Epidermal melanocyte (primary cell): ENCODE data around the gene ASRGL1.
"Not testable (repeated sequence)": the region's sequence is repeated elsewhere in the genome, so short reads cannot be mapped to it uniquely, and the experiment has no call there.

Experiments used
- DNase-seq: peaks from one replicate; pipeline ENCODE4 v3.0.0; 2011; ENCODE audit warnings: low spot score; ENCODE audit not compliant: insufficient read length

Gene ASRGL1

DNA sequence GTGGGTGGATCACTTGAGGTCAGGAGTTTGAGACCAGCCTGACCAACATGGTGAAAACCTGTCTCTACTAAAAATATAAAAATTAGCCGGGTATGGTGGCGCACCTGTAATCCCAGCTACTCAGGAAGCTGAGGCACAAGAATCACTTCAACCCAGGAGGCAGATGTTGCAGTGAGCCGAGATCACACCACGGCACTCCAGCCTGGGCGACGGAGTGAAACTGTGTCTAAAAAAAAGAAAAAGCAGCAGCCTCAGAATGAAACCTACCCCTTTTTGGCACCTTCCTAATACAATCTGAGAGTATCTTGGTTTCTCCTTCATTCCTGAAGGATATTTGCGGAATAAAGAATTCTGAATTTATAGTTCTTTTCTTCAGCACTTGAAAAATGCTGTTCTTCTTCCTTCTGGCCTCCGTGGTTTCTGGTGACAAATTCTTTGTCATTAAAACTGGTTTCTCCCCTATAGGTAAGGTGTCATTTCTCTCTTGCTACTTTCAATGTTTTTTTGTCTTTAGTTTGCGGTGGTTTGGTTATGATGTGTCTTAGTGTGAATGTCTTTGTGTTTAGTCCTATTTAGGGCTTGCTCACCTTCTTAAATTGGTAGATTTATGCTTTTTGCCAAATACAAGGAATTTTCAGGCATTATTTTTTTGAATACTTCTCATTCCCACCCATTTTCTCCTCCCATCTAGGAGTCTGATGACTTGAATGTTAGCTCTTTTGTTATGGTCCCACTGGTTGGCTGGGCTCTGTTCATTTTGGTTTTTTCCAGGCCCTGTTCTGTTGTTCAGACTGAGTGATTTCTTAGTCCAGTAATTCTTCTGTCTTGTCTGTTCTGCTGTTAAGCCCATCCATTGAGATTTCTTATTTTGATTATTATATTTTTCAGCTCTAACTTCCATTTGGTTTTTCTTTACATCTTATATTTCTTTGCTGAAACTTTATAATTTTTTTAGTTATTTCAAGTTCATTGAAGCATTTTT is 15.4 kb downstream of the ASRGL1 start:
- no peak for DNase-seq

DNA sequence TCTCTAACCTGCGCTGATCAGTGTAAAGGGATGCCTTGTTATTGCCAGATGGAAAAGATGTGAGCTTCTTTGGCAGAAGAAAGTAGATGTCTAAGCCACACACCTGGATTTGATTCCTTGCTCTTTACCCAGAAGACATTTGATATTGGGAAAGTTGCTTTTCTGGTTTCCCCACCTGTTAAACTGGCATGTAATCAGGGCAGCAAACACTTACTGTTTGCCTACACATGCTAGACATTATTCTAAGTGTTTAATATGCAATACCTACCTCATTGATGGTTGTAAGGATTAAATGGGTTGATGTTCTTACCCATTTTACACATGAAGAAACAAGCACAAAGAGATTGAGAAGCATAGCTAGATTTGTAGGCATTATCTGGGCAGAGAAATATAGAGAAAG is 16.6 kb downstream of the ASRGL1 start:
- DNase-seq = no peak

- no peak for DNase-seq
These were observed 21.0 kb downstream of the ASRGL1 start for GRCh38 chr11:62358273-62358672.

GRCh38 chr11:62359475-62359874 is 22.2 kb downstream of the ASRGL1 start:
- no peak for DNase-seq

GRCh38 chr11:62360685-62361084 is 23.4 kb downstream of the ASRGL1 start:
- no peak for DNase-seq

GRCh38 chr11:62368861-62369477 is 31.7 kb downstream of the ASRGL1 start:
- not testable (repeated sequence) for DNase-seq

GRCh38 chr11:62370743-62371440 is 33.6 kb downstream of the ASRGL1 start:
- DNase-seq = no peak

GRCh38 chr11:62372871-62373270 is 35.6 kb downstream of the ASRGL1 start:
- DNase-seq = no peak

GRCh38 chr11:62373464-62374119 is 36.3 kb downstream of the ASRGL1 start:
- DNase-seq = no peak

- no peak for DNase-seq
These were observed 37.6 kb downstream of the ASRGL1 start for GRCh38 chr11:62374801-62375200.

GRCh38 chr11:62378459-62379063 is 41.3 kb downstream of the ASRGL1 start:
- DNase-seq = not testable (repeated sequence)

DNA sequence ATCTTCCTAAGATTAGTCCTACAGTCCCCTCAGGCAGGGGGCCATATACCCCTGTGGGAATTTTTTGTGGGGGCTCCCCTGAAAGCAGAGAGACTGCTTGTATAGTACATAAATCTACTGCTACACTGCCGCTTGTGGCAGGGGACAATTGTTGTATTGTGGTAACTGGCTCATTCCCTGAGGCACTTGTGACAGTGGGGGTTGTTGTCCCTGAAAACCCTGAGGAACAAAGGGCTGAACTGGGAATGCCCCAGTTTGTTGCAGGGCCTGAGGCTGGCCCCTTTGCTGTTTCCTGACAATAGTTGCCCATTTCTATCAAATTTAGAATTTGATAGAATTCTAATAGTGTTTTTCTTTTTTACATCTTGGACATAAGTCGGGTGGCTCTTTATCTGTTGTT is 42.3 kb downstream of the ASRGL1 start:
- not testable (repeated sequence) for DNase-seq

- DNase-seq = not testable (repeated sequence)
These were observed 43.6 kb downstream of the ASRGL1 start for GRCh38 chr11:62380821-62381245.

- no peak for DNase-seq
These were observed 46.6 kb downstream of the ASRGL1 start for GRCh38 chr11:62383822-62384221.

- not testable (repeated sequence) for DNase-seq
These were observed 48.8 kb downstream of the ASRGL1 start for GRCh38 chr11:62386083-62386482.

- no peak for DNase-seq
These were observed 50.1 kb downstream of the ASRGL1 start for GRCh38 chr11:62387381-62387780.

GRCh38 chr11:62388999-62389398 is 51.8 kb downstream of the ASRGL1 start:
- no peak for DNase-seq

DNA sequence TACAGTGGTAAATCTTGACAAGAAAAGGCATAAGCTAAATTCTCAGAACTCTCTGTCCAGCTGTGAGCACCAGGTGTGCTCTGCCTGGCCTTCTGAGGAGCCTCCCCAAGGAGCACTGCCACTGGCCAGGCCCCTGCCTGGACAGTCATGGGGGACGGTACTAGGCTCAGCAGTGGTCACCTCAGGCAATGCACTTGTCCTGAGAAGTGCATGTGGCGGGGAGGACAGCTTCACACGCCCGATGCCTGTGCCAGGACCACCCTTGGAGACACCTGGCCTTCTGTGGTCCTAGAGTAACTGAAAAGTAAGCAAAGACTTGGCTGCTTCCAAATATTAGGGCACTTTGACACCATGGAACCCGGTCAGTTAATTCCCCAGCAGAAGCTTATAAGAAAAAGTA is 53.0 kb downstream of the ASRGL1 start:
- DNase-seq = no peak

DNA sequence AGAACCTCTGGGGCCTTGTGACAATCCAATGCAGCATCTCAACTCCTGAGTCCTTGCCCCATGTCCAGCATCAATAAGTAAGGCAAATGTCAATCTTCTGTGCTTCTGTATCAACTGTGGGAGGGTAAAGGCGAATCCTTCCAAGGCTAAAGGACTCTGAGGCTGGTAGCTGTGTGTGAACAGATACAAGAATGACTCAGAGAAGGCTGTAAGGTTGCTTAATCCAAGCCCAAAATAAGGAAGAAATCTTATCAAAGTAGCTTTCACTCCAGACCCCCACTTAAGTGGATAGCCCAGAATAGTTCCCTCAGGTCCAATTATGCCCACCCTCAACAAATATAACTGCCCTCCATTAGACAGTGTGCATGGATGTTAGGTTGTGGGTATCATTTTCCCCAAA is 53.5 kb downstream of the ASRGL1 start:
- DNase-seq = no peak

- no peak for DNase-seq
These were observed 54.6 kb downstream of the ASRGL1 start for GRCh38 chr11:62391642-62392425.
